LNCaP clone FGC (cell line): ENCODE data around the gene MMP26.

Experiments used
- DNase-seq: peaks from one replicate; pipeline ENCODE4 v3.0.0-alpha.2; 2011; ENCODE audit warnings: low read depth
- H3K4me3 ChIP-seq: 2 replicates; pipeline ENCODE4 v1.5.1; 2011; ENCODE audit warnings: mild to moderate bottlenecking, low read depth, low read length, control low read depth
- CTCF ChIP-seq: IDR thresholded peaks from 2 replicates; pipeline ENCODE4 v1.5.1; 2012; ENCODE audit warnings: mild to moderate bottlenecking; ENCODE audit not compliant: control insufficient read depth, insufficient read depth; ENCODE audit errors: extremely low read depth

The MMP26 gene

GRCh38 chr11:4695442-4695841 lies 9.1 kb upstream of the MMP26 start:
- no peak for DNase-seq
- TF ChIP-seq CTCF, result no peak
- no peak overlapping the region for H3K4me3 ChIP-seq

GRCh38 chr11:4697585-4697984 lies 7.0 kb upstream of the MMP26 start, which contains the start of gene OR51E2:
Gene OR51E2, minus strand, starts transcription at chr11:4697853. Its CDS starts 15,142 bp downstream, at chr11:4682711.
- no peak within 1 kb of the TSS for H3K4me3 ChIP-seq
- no peak for TF ChIP-seq CTCF
- DNase-seq, result no peak

- DNase-seq, result no peak
- TF ChIP-seq CTCF, result no peak
These were observed 4.7 kb upstream of the MMP26 start for GRCh38 chr11:4699697-4700435.

GRCh38 chr11:4700436-4700820 lies 4.2 kb upstream of the MMP26 start:
- H3K4me3 ChIP-seq, result no peak overlapping the region
- no peak for TF ChIP-seq CTCF

More at GRCh38 chr11:4699697-4700435, 4.7 kb upstream of the MMP26 start:
- no peak overlapping the region for H3K4me3 ChIP-seq

GRCh38 chr11:4704790-4705334 lies 278 bp downstream of the MMP26 start:
- TF ChIP-seq CTCF, result no peak
- no peak overlapping the region for H3K4me3 ChIP-seq
- DNase-seq, result no peak

More at GRCh38 chr11:4700436-4700820, 4.2 kb upstream of the MMP26 start:
- DNase-seq, result peak; percentile 96

GRCh38 chr11:4713241-4713640 lies 8.7 kb downstream of the MMP26 start:
- no peak overlapping the region for H3K4me3 ChIP-seq
- peak; percentile 54 for DNase-seq
- TF ChIP-seq CTCF, result no peak
